NT2/D1 (cell line): ENCODE data around the gene PLPPR1.

Experiments
- YY1 ChIP-seq: IDR thresholded peaks from 2 replicates; pipeline ENCODE4 v1.6.1; 2011; ENCODE audit not compliant: insufficient read length, insufficient read depth
- ZNF274 ChIP-seq: IDR thresholded peaks from 2 replicates; pipeline ENCODE4 v1.6.1; 2011; ENCODE audit warnings: mild to moderate bottlenecking, low read depth, low read length

DNA sequence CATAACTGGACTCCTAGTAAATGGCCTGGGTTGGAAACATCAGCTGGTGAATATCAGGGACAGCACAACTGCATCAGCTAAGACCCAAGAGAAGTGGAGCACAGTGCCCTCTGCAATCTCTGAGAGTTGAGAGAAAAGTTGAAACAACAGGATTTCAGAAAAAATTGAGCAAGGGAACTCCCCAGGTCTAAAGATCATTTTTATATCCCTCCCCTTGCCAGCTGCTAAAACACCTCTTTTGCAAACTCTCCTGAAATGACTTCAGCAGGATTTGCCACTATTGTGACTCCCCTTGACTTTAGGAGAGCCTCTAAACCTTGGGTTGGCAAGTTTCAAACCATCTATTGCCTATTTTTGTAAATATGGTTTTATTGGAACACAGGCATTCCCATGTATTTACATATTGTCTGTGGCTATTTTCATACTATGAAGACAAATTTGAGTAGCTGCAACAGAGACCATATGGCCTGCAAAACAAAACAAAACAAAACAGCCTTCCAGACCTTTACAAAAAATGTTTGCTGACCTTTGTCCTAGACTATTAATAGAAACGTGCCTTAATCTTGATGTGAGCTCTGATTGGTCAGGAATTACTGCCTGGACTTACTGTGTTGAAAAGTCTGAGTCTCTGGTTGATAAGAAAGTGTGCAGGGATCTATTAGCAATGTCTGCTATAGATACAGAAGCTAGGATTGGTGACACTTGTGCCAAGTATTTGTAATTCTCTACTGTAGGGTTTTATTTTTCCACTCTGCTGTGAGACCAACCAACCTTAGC is 37.7 kb upstream of the PLPPR1 start:
- TF ChIP-seq YY1 (no peak), ZNF274 (no peak)
